K562 (cell line): ENCODE measurements around the gene CISTR.

Experiments used
- CEBPB ChIP-seq: fragments of 450-650 bp; IDR thresholded peaks from 2 replicates; pipeline ENCODE4 v1.6.1; 2016; ENCODE audit warnings: missing genetic modification characterization, missing compliant biosample characterization
- CEBPG ChIP-seq, 3 experiments: fragments of 200-800 bp in 1 of 3; sonication (Bioruptor generic) in 1 of 3; sonication (generic) in 1 of 3; formaldehyde crosslinking in 1 of 3; IDR thresholded peaks in 2 of 3; conservative IDR thresholded peaks in 1 of 3; 2 replicates each; pipeline versions ENCODE4 v1.6.1 to v1.8.0; 2016 to 2022; ENCODE audit warnings: missing compliant biosample characterization in 2 of 3, missing genetic modification characterization in 2 of 3, mild to moderate bottlenecking in 1 of 3, missing genetic modification reagents in 1 of 3
- CTCF ChIP-seq, 3 experiments: IDR thresholded peaks in 2 of 3; conservative IDR thresholded peaks in 1 of 3; 2 replicates each; pipeline ENCODE4 v1.5.1; 2011 to 2012; ENCODE audit warnings: low read length in 3 of 3, mild to moderate bottlenecking in 3 of 3, control low read depth in 2 of 3, improper control_type of control experiment in 1 of 3, inconsistent platforms in 1 of 3, low read depth in 1 of 3, mixed read lengths in 1 of 3, moderate library complexity in 1 of 3; ENCODE audit not compliant: insufficient read depth in 2 of 3
- EZH2 ChIP-seq: IDR thresholded peaks from 2 replicates; pipeline ENCODE4 v1.6.1; 2012; ENCODE audit warnings: low read depth, mild to moderate bottlenecking, inconsistent platforms, low read length, borderline replicate concordance
- FOXM1 ChIP-seq, 2 experiments: fragments of 450-650 bp in 1 of 2; sonication (generic) in 1 of 2; formaldehyde crosslinking in 1 of 2; IDR thresholded peaks; 2 replicates each; pipeline versions ENCODE4 v1.6.1 to v1.9.0; 2017 to 2022; ENCODE audit warnings: low read depth in 2 of 2, mild to moderate bottlenecking in 2 of 2, missing genetic modification reagents in 1 of 2, moderate library complexity in 1 of 2
- KDM4B ChIP-seq, 2 experiments: fragments of 450-650 bp in 1 of 2; sonication (generic) in 1 of 2; IDR thresholded peaks; 2 replicates each; pipeline ENCODE4 v1.6.1; 2016 to 2017; ENCODE audit warnings: borderline replicate concordance in 2 of 2, antibody characterized with exemption in 1 of 2, low read depth in 1 of 2, mild to moderate bottlenecking in 1 of 2
- REST ChIP-seq, 2 experiments: fragments of 450-650 bp; formaldehyde crosslinking in 1 of 2; IDR thresholded peaks; 2 replicates each; pipeline versions ENCODE4 v1.4.0 to v1.6.1; 2014 to 2020; ENCODE audit warnings: mild to moderate bottlenecking in 2 of 2, borderline replicate concordance in 1 of 2, low read depth in 1 of 2
- TAF15 ChIP-seq: fragments of 200-400 bp; formaldehyde crosslinking; IDR thresholded peaks from 2 replicates; pipeline ENCODE4 v1.6.1; 2017; ENCODE audit warnings: mild to moderate bottlenecking, low read depth, low read length, moderate library complexity
- TBP ChIP-seq: optimal IDR thresholded peaks from 2 replicates; pipeline ENCODE3; 2011; ENCODE audit warnings: low read depth, low read length, improper control_type of control experiment
- YY1 ChIP-seq, 3 experiments: IDR thresholded peaks; 2 replicates each; pipeline ENCODE4 v1.6.1; 2011; ENCODE audit warnings: low read length in 2 of 3, mild to moderate bottlenecking in 2 of 3, moderate library complexity in 2 of 3, borderline replicate concordance in 1 of 3, control low read depth in 1 of 3, low read depth in 1 of 3; ENCODE audit not compliant: insufficient read depth in 3 of 3, insufficient replicate concordance in 2 of 3, control insufficient read depth in 1 of 3, insufficient read length in 1 of 3; ENCODE audit errors: extremely low read depth in 1 of 3
- ZNF41 ChIP-seq: fragments of 250-450 bp; sonication (Bioruptor Pico); conservative IDR thresholded peaks from 2 replicates; pipeline ENCODE4 v1.4.0; 2020; ENCODE audit warnings: mild to moderate bottlenecking

GRCh38 chr12:53754188-53754585 is 2.4 kb upstream of the CISTR start:
- TF ChIP-seq CEBPG (CRISPR knock-in tag; IDR thresholded peaks at IDR 0.05) (no peak), CEBPG (tag; conservative IDR thresholded peaks at IDR 0.05 in 1 of 2, IDR thresholded peaks at IDR 0.05 in 1 of 2) (no peak), YY1 (IDR thresholded peaks at IDR 0.05; ENCODE audit: borderline replicate concordance in 1 of 3, control insufficient read depth in 1 of 3, extremely low read depth in 1 of 3, insufficient read depth in 3 of 3, insufficient read length in 1 of 3, insufficient replicate concordance in 2 of 3, low read depth in 1 of 3, low read length in 2 of 3) (no peak), TBP (no peak), CTCF (IDR thresholded peaks at IDR 0.05 in 2 of 3, conservative IDR thresholded peaks at IDR 0.05 in 1 of 3; ENCODE audit: insufficient read depth in 2 of 3, low read depth in 1 of 3, low read length in 3 of 3) (no peak), TAF15 (no peak), KDM4B (IDR thresholded peaks at IDR 0.05; ENCODE audit: borderline replicate concordance in 2 of 2, low read depth in 1 of 2) (no peak), ZNF41 (CRISPR knock-in tag) (no peak), REST (IDR thresholded peaks at IDR 0.05; ENCODE audit: borderline replicate concordance) (no peak), REST (CRISPR knock-in tag; IDR thresholded peaks at IDR 0.05; ENCODE audit: low read depth) (no peak), EZH2 (no peak), FOXM1 (IDR thresholded peaks at IDR 0.05; ENCODE audit: low read depth) (no peak), FOXM1 (CRISPR knock-in tag; IDR thresholded peaks at IDR 0.05; ENCODE audit: low read depth) (no peak), CEBPB (tag) (no peak)
